K562 (cell line): Measurements from ENCODE around the gene GGT6. TPM values are rescaled to one million over a fixed set of nuclear protein-coding genes. Genes with fewer than 3 reads are reported as not detected.
A peak's percentile ranks its signal among the peaks of the same experiment; 100 is the strongest.

Source experiments
- ATAC-seq: fragments of 200-7000 bp; cut with Tn5 transposase; 3 replicates; pipeline ENCODE4 v1.9.1; 2020; ENCODE audit warnings: moderate library complexity
- BruUV-seq: library from RNA; stranded (reverse); fragments of 400-500 nt; replicated peaks from 2 replicates; lab custom pipeline; 2021; lab: Mats Ljungman, UMichigan
- CTCF ChIA-PET: fragments of 300-600 bp; formaldehyde crosslinking; extraction: SDS; loops from one replicate; lab custom pipeline; 2021; ENCODE audit warnings: low intra/inter-chr PET ratio; lab: Yijun Ruan, JAX
- POLR2A ChIA-PET: fragments of 300-600, 350-650 bp; sonication (Branson Sonifier 250); formaldehyde crosslinking; extraction: SDS; loops from one replicate; lab custom pipeline; 2021; ENCODE audit warnings: antibody characterized with exemption, inconsistent platforms; lab: Yijun Ruan, JAX
- DNase-seq, 4 experiments: peaks; one replicate each; pipeline versions ENCODE4 v3.0.0 to v3.0.0-alpha.2; 2011 to 2018; ENCODE audit warnings: low spot score in 3 of 4, mixed read lengths in 3 of 4; ENCODE audit errors: extremely low read depth in 1 of 4
- FAIRE-seq: peaks from 2 replicates; lab custom pipeline; 2011; peaks lifted over from hg19 to GRCh38; lab: Jason Lieb, UNC
- H2AFZ ChIP-seq: 2 replicates; pipeline ENCODE4 v1.6.0; 2011; ENCODE audit warnings: low read depth, low read length, control low read depth, inconsistent platforms
- H3K27ac ChIP-seq: fragments of 200-600 bp; 3 replicates; pipeline ENCODE4 v1.8.0; 2011; ENCODE audit warnings: low read depth, mild to moderate bottlenecking, control low read depth, inconsistent platforms, low read length, moderate library complexity, mixed read lengths; ENCODE audit errors: extremely low read depth
- H3K27me3 ChIP-seq, 2 experiments: fragments of 300-600 bp in 1 of 2; 2 replicates in 1 of 2; 3 replicates in 1 of 2; pipeline versions ENCODE4 v1.6.0 to v1.8.0; 2011; ENCODE audit warnings: inconsistent platforms in 2 of 2, low read length in 2 of 2, mild to moderate bottlenecking in 1 of 2, mixed read lengths in 1 of 2, moderate library complexity in 1 of 2; ENCODE audit not compliant: control insufficient read depth in 2 of 2, insufficient read depth in 2 of 2
- H3K36me3 ChIP-seq: fragments of 300-600 bp; 3 replicates; pipeline ENCODE4 v1.8.0; 2011; ENCODE audit warnings: mild to moderate bottlenecking, low read length, inconsistent platforms; ENCODE audit not compliant: control insufficient read depth, insufficient read depth
- H3K4me1 ChIP-seq, 2 experiments: fragments of 200-600 bp in 1 of 2; replicated peaks in 1 of 2; 2 replicates in 1 of 2; 3 replicates in 1 of 2; pipeline versions ENCODE4 v1.5.1 to v1.8.0; 2011; ENCODE audit warnings: inconsistent platforms in 2 of 2, low read length in 2 of 2, mild to moderate bottlenecking in 1 of 2, mixed read lengths in 1 of 2, moderate library complexity in 1 of 2; ENCODE audit not compliant: control insufficient read depth in 2 of 2, insufficient read depth in 2 of 2
- H3K4me2 ChIP-seq: 2 replicates; pipeline ENCODE4 v1.6.1; 2011; ENCODE audit warnings: low read length, control low read depth, inconsistent platforms, mixed read lengths; ENCODE audit not compliant: insufficient read depth
- H3K4me3 ChIP-seq: fragments of 200-600 bp; sonication (generic), shearing (Covaris generic); 2 replicates; pipeline ENCODE4 v1.5.1; 2016; ENCODE audit warnings: control low read depth, inconsistent platforms
- H3K79me2 ChIP-seq: fragments of 200-600 bp; 3 replicates; pipeline ENCODE4 v1.8.0; 2011; ENCODE audit warnings: low read length, inconsistent platforms; ENCODE audit not compliant: control insufficient read depth, insufficient read depth
- H3K9ac ChIP-seq, 2 experiments: 2 replicates each; pipeline versions ENCODE4 v1.6.0 to v1.6.1; 2011; ENCODE audit warnings: low read depth in 2 of 2, low read length in 2 of 2, control low read depth in 1 of 2, inconsistent platforms in 1 of 2, mild to moderate bottlenecking in 1 of 2, mixed read lengths in 1 of 2; ENCODE audit not compliant: insufficient read depth in 1 of 2
- H3K9me1 ChIP-seq: one replicate; pipeline ENCODE4 v1.6.0; 2011; ENCODE audit warnings: inconsistent platforms, mild to moderate bottlenecking, low read length, moderate library complexity; ENCODE audit not compliant: control insufficient read depth, insufficient read depth
- H3K9me3 ChIP-seq: replicated peaks from 2 replicates; pipeline ENCODE4 v1.5.1; 2011; ENCODE audit warnings: low read depth, low read length, inconsistent platforms; ENCODE audit not compliant: control insufficient read depth, insufficient read depth
- H4K20me1 ChIP-seq: replicated peaks from 2 replicates; pipeline ENCODE4 v1.6.1; 2011; ENCODE audit warnings: low read length, inconsistent platforms, mixed read lengths; ENCODE audit not compliant: control insufficient read depth, insufficient read depth
- CBX1 ChIP-seq: sonication (generic); IDR thresholded peaks from 2 replicates; pipeline ENCODE4 v1.6.1; 2016; ENCODE audit warnings: antibody characterized with exemption, low read depth, mild to moderate bottlenecking
- ELK1 ChIP-seq: sonication (generic); formaldehyde crosslinking; IDR thresholded peaks from 2 replicates; pipeline ENCODE4 v1.8.1; 2022; ENCODE audit warnings: missing genetic modification reagents
- ETV5 ChIP-seq: sonication (generic); formaldehyde crosslinking; IDR thresholded peaks from 2 replicates; pipeline ENCODE4 v1.4.0; 2020; ENCODE audit warnings: low read depth, mild to moderate bottlenecking, missing genetic modification reagents
- ILF3 ChIP-seq: fragments of 450-650 bp; IDR thresholded peaks from 2 replicates; pipeline ENCODE4 v1.6.1; 2018; ENCODE audit warnings: antibody characterized with exemption, mild to moderate bottlenecking, moderate library complexity, borderline replicate concordance
- POLR2G ChIP-seq: fragments of 200-400 bp; formaldehyde crosslinking; IDR thresholded peaks from 2 replicates; pipeline ENCODE4 v1.6.1; 2017; ENCODE audit warnings: low read depth, mild to moderate bottlenecking, antibody characterized with exemption, low read length, moderate library complexity
- SMARCA4 ChIP-seq: fragments of 450-650 bp; IDR thresholded peaks from 2 replicates; pipeline ENCODE4 v1.6.1; 2016
- SRSF1 ChIP-seq: fragments of 200-400 bp; formaldehyde crosslinking; IDR thresholded peaks from 2 replicates; pipeline ENCODE4 v1.6.1; 2017; ENCODE audit warnings: mild to moderate bottlenecking, low read depth, low read length, moderate library complexity
- TARDBP ChIP-seq: fragments of 450-650 bp; IDR thresholded peaks from 2 replicates; pipeline ENCODE4 v1.6.1; 2016
- ZBTB11 ChIP-seq, 3 experiments: fragments of 200-800 bp in 1 of 3; fragments of 250-450 bp in 1 of 3; fragments of 450-650 bp in 1 of 3; sonication (Bioruptor Pico) in 1 of 3; sonication (Bioruptor generic) in 1 of 3; formaldehyde crosslinking in 1 of 3; IDR thresholded peaks; 2 replicates each; pipeline versions ENCODE4 v1.6.1 to v1.8.0; 2016 to 2022; ENCODE audit warnings: mild to moderate bottlenecking in 2 of 3, missing genetic modification characterization in 2 of 3, missing compliant biosample characterization in 1 of 3, moderate library complexity in 1 of 3
- ZNF174 ChIP-seq: fragments of 250-450 bp; sonication (Bioruptor Pico); IDR thresholded peaks from 2 replicates; pipeline ENCODE4 v1.4.0; 2020; ENCODE audit warnings: mild to moderate bottlenecking
- ZNF766 ChIP-seq: fragments of 200-800 bp; sonication (Bioruptor generic); conservative IDR thresholded peaks from 2 replicates; pipeline ENCODE4 v1.6.1; 2016; ENCODE audit warnings: missing genetic modification characterization, missing compliant biosample characterization
- WGBS: fragments of 100-300 bp; shearing (Covaris generic); methylation state at CpG from one replicate; pipeline ENCODE4 v1.1.6; 2016; ENCODE audit warnings: low coverage, mixed read lengths; ENCODE audit not compliant: insufficient coverage; ENCODE audit errors: missing lambda C conversion rate; 5-methylcytosine and 5-hydroxymethylcytosine counted together
- in situ Hi-C: fragments of 300-500 bp; cut with MboI; formaldehyde crosslinking; loops from 4 replicates; pipeline ENCODE4 v1.15.0; 2018; ENCODE audit warnings: inconsistent platforms, mixed read lengths
- intact Hi-C: fragments of 100-400 bp; cut with micrococcal nuclease; formaldehyde crosslinking; loops from 2 replicates; pipeline ENCODE4 v1.14.2; 2022
- polyA plus RNA-seq, 8 experiments: library from polyadenylated mRNA; depleted of rRNA in 4 of 8; stranded (reverse) in 5 of 8; unstranded in 3 of 8; fragments of >200 nt; fragmentation: Nextera tagmentation in 2 of 8; fragmentation: Illumina TruSeq in 1 of 8; extraction: Ambion mirVana in 2 of 8; extraction: Trizol in 1 of 8; gene quantifications; 2 replicates each; pipeline versions ENCODE4 v1.2.1 to v1.2.3, GENCODE V29; 2011 to 2014; ENCODE audit warnings: inconsistent platforms in 1 of 8, missing spikeins in 1 of 8
- total RNA-seq, 7 experiments: library from RNA; depleted of rRNA in 6 of 7; stranded (reverse); fragments of >200 nt in 6 of 7; fragmentation: Illumina TruSeq in 2 of 7; extraction: Trizol in 2 of 7; gene quantifications; 2 replicates each; pipeline versions ENCODE4 v1.2.1 to v1.2.3, GENCODE V29; 2011 to 2021; ENCODE audit warnings: low replicate concordance in 1 of 7

GGT6 gene
- total and polyA plus RNA-seq, 9 of the 15 experiments (the other 6 are each of a cell fraction or from before 2014, with no cell fraction given), result 0.09 TPM; not detected in 8

- H3K9me3 ChIP-seq, result no peaks in the 10 kb centered on the region
- peaks cover 3% of the 10 kb centered on the region; the same call in 1 of the 2 replicates for H4K20me1 ChIP-seq
- H3K4me3 ChIP-seq, result no peak overlapping the region
- H3K9ac ChIP-seq, result peak overlapping the region in 1 of 2 experiments; percentile 26; a peak in 1 of 4 replicates
- in situ Hi-C loops (no loop called here), intact Hi-C loops (no loop called here)
- no peaks in the 10 kb centered on the region for H3K79me2 ChIP-seq
- POLR2A ChIA-PET, result interaction anchor here (1.1 kb wide), 2 partner anchors 8 to 11 kb away, joined by 3 to 5 read pairs; no protein-coding TSS in a partner anchor
- H3K36me3 ChIP-seq, result no peaks in the 10 kb centered on the region
- no peaks in the 10 kb centered on the region for H3K9me1 ChIP-seq
- WGBS, result 13% methylated on average over 5 of the region's 7 CpGs
- no peak overlapping the region for H2AFZ ChIP-seq
- no peak for FAIRE-seq
- no peak for TF ChIP-seq CBX1
- TF ChIP-seq, all 486 proteins: peak for 0
- peaks cover 6 to 25% of the 10 kb centered on the region in 2 experiments; a peak in 4 of 5 replicates for H3K4me1 ChIP-seq
- DNase-seq, result no peak
- H3K27ac ChIP-seq, result no peak overlapping the region
- no peak; the same call in 2 of the 3 replicates for ATAC-seq
- H3K4me2 ChIP-seq, result no peak overlapping the region
- H3K27me3 ChIP-seq, result peaks cover 8 to 79% of the 10 kb centered on the region in 2 experiments; a peak in 4 of 5 replicates
- BruUV-seq, result no TSS peak
- CTCF ChIA-PET, result no interaction called here
Measured at GRCh38 chr17:4587195-4587594, 26.8 kb upstream of the GGT6 start.

GRCh38 chr17:4586043-4586442 lies 25.7 kb upstream of the GGT6 start:
- DNase-seq (no peak), FAIRE-seq (no peak), ATAC-seq (no peak)
- H3K4me3 ChIP-seq, result no peak overlapping the region
- in situ Hi-C loops, result no loop called here
- H2AFZ ChIP-seq, result no peak overlapping the region
- peaks cover 8 to 83% of the 10 kb centered on the region in 2 experiments; a peak in 3 of 5 replicates for H3K27me3 ChIP-seq
- intact Hi-C loops, result no loop called here
- no peak overlapping the region for H3K27ac ChIP-seq
- H3K9me1 ChIP-seq, result no peaks in the 10 kb centered on the region
- no peak overlapping the region for H3K9ac ChIP-seq
- H4K20me1 ChIP-seq, result peaks cover 3% of the 10 kb centered on the region; the same call in 1 of the 2 replicates
- WGBS, result 6% methylated on average over 8 of the region's 9 CpGs
- H3K9me3 ChIP-seq, result no peaks in the 10 kb centered on the region
- no peaks in the 10 kb centered on the region for H3K79me2 ChIP-seq
- BruUV-seq, result no TSS peak
- CTCF ChIA-PET, result no interaction called here
- POLR2A ChIA-PET, result interaction anchor here (0.6 to 1.1 kb wide), 2 partner anchors 9 to 39 kb away, joined by 3 to 5 read pairs; no protein-coding TSS in a partner anchor
- no peak overlapping the region for H3K4me2 ChIP-seq
- peaks cover 6 to 25% of the 10 kb centered on the region in 2 experiments; a peak in 4 of 5 replicates for H3K4me1 ChIP-seq
- H3K36me3 ChIP-seq, result no peaks in the 10 kb centered on the region
- TF ChIP-seq ILF3 (no peak), ZNF174 (CRISPR knock-in tag) (no peak), ELK1 (CRISPR knock-in tag) (no peak), POLR2G (no peak), SRSF1 (no peak), ETV5 (no peak), ZBTB11 (CRISPR knock-in tag; IDR thresholded peaks at IDR 0.05) (no peak), TARDBP (no peak), SMARCA4 (no peak), ZNF766 (no peak)
